H1 (cell line): ENCODE results near the gene WWC1. TPM values are rescaled to one million over a fixed set of nuclear protein-coding genes. Genes with fewer than 3 reads are reported as not detected.

Experiments used
- CTCF ChIA-PET: fragments of 300-600 bp; sonication (Branson Sonifier 250); formaldehyde crosslinking; loops from one replicate; lab custom pipeline; 2021; ENCODE audit not compliant: partially characterized antibody; lab: Charles Lee
- POLR2A ChIA-PET: fragments of 300-600 bp; sonication (Branson Sonifier 250); formaldehyde crosslinking; loops from one replicate; lab custom pipeline; 2021; ENCODE audit warnings: inconsistent platforms; ENCODE audit not compliant: partially characterized antibody; lab: Charles Lee
- DNase-seq, 2 experiments: peaks; one replicate each; pipeline versions ENCODE4 v3.0.0 to v3.0.0-alpha.2; 2010 to 2022; ENCODE audit warnings: low spot score in 2 of 2, low read depth in 1 of 2, mixed read lengths in 1 of 2
- FAIRE-seq: peaks from 2 replicates; lab custom pipeline; 2011; peaks lifted over from hg19 to GRCh38; lab: Jason Lieb, UNC
- H2AFZ ChIP-seq: 2 replicates; pipeline ENCODE4 v1.8.1; 2012; ENCODE audit warnings: low read length, inconsistent platforms
- H2AK5ac ChIP-seq: 2 replicates; pipeline ENCODE4 v1.6.1; 2013; ENCODE audit warnings: low read depth, low read length
- H2BK120ac ChIP-seq: replicated peaks from 2 replicates; pipeline ENCODE3; 2013; ENCODE audit warnings: low read depth, low read length, inconsistent platforms
- H2BK12ac ChIP-seq: 2 replicates; pipeline ENCODE4 v1.6.1; 2013; ENCODE audit warnings: low read depth, low read length
- H2BK15ac ChIP-seq: 2 replicates; pipeline ENCODE4 v1.6.1; 2013; ENCODE audit warnings: low read length
- H2BK20ac ChIP-seq: 2 replicates; pipeline ENCODE4 v1.6.1; 2013; ENCODE audit warnings: low read length
- H2BK5ac ChIP-seq: 2 replicates; pipeline ENCODE4 v1.6.1; 2013; ENCODE audit warnings: low read depth, low read length
- H3K14ac ChIP-seq: 2 replicates; pipeline ENCODE4 v1.6.1; 2013; ENCODE audit warnings: inconsistent platforms; ENCODE audit not compliant: insufficient read length
- H3K18ac ChIP-seq: 2 replicates; pipeline ENCODE4 v1.6.1; 2013; ENCODE audit warnings: low read length; ENCODE audit errors: extremely low read depth
- H3K23ac ChIP-seq: 2 replicates; pipeline ENCODE4 v1.6.1; 2013; ENCODE audit warnings: inconsistent platforms; ENCODE audit not compliant: insufficient read length
- H3K23me2 ChIP-seq: 2 replicates; pipeline ENCODE4 v1.6.1; 2013; ENCODE audit warnings: low read depth, low read length
- H3K27ac ChIP-seq: 2 replicates; pipeline ENCODE4 v1.6.1; 2011; ENCODE audit warnings: low read depth, low read length, inconsistent platforms
- H3K27me3 ChIP-seq, 4 experiments: replicated peaks in 1 of 4; 1 replicate in 1 of 4; 2 replicates in 3 of 4; pipeline versions ENCODE4 v1.6.1 to v1.8.1; 2011 to 2013; ENCODE audit warnings: low read length in 3 of 4, mild to moderate bottlenecking in 3 of 4, inconsistent platforms in 2 of 4, mixed read lengths in 2 of 4, moderate library complexity in 1 of 4; ENCODE audit not compliant: control insufficient read depth in 3 of 4, insufficient read depth in 3 of 4; ENCODE audit errors: extremely low read depth in 1 of 4
- H3K36me3 ChIP-seq, 4 experiments: 2 replicates each; pipeline versions ENCODE4 v1.6.1 to v1.8.1; 2011 to 2013; ENCODE audit warnings: mild to moderate bottlenecking in 4 of 4, low read length in 3 of 4, moderate library complexity in 2 of 4, control low read depth in 1 of 4, inconsistent platforms in 1 of 4; ENCODE audit not compliant: insufficient read depth in 4 of 4, control insufficient read depth in 2 of 4
- H3K4ac ChIP-seq: replicated peaks from 2 replicates; pipeline ENCODE3; 2013; ENCODE audit warnings: low read length, low read depth, mixed read lengths, inconsistent platforms; ENCODE audit not compliant: insufficient read length
- H3K4me1 ChIP-seq, 4 experiments: replicated peaks in 1 of 4; 1 replicate in 1 of 4; 2 replicates in 3 of 4; pipeline versions ENCODE4 v1.6.1 to v1.8.1; 2011 to 2013; ENCODE audit warnings: low read length in 3 of 4, inconsistent platforms in 2 of 4, mixed read lengths in 1 of 4; ENCODE audit not compliant: insufficient read depth in 4 of 4, control insufficient read depth in 3 of 4
- H3K4me2 ChIP-seq, 2 experiments: 2 replicates each; pipeline versions ENCODE4 v1.6.1 to v1.8.1; 2011 to 2013; ENCODE audit warnings: low read depth in 2 of 2, low read length in 2 of 2, control low read depth in 1 of 2, inconsistent platforms in 1 of 2, mild to moderate bottlenecking in 1 of 2; ENCODE audit not compliant: insufficient read depth in 1 of 2
- H3K4me3 ChIP-seq, 4 experiments: fragments of 200-600, 300-600 bp in 1 of 4; sonication (generic), shearing (Covaris generic), sonication (Bioruptor Twin) in 1 of 4; 2 replicates each; pipeline versions ENCODE4 v1.5.1 to v1.8.1; 2011 to 2016; ENCODE audit warnings: low read length in 4 of 4, low read depth in 3 of 4, control low read depth in 2 of 4, inconsistent platforms in 2 of 4, mild to moderate bottlenecking in 2 of 4, mixed read lengths in 1 of 4, moderate library complexity in 1 of 4; ENCODE audit not compliant: insufficient read depth in 2 of 4; ENCODE audit errors: extremely low read depth in 1 of 4
- H3K56ac ChIP-seq: replicated peaks from 2 replicates; pipeline ENCODE3; 2013; ENCODE audit warnings: low read depth, mild to moderate bottlenecking, mixed read lengths, low read length, inconsistent platforms; ENCODE audit not compliant: insufficient read length
- H3K79me1 ChIP-seq: 2 replicates; pipeline ENCODE4 v1.6.1; 2013; ENCODE audit warnings: low read depth, low read length, control low read depth
- H3K79me2 ChIP-seq, 2 experiments: 2 replicates each; pipeline versions ENCODE4 v1.6.1 to v1.8.1; 2012 to 2013; ENCODE audit warnings: low read length in 2 of 2, mild to moderate bottlenecking in 2 of 2, inconsistent platforms in 1 of 2; ENCODE audit not compliant: insufficient read depth in 2 of 2, control insufficient read depth in 1 of 2
- H3K9ac ChIP-seq, 4 experiments: replicated peaks in 1 of 4; 1 replicate in 1 of 4; 2 replicates in 3 of 4; pipeline versions ENCODE4 v1.6.1 to v1.8.1; 2011 to 2013; ENCODE audit warnings: low read depth in 3 of 4, low read length in 3 of 4, control low read depth in 2 of 4, mild to moderate bottlenecking in 2 of 4, moderate library complexity in 2 of 4, inconsistent platforms in 1 of 4; ENCODE audit errors: extremely low read depth in 1 of 4
- H3K9me3 ChIP-seq, 2 experiments: 2 replicates each; pipeline versions ENCODE4 v1.6.1 to v1.8.1; 2012 to 2013; ENCODE audit warnings: mild to moderate bottlenecking in 2 of 2, moderate library complexity in 2 of 2, control low read depth in 1 of 2, inconsistent platforms in 1 of 2, low read depth in 1 of 2, low read length in 1 of 2, mixed read lengths in 1 of 2; ENCODE audit not compliant: insufficient read depth in 2 of 2
- H4K20me1 ChIP-seq, 2 experiments: replicated peaks in 1 of 2; 2 replicates each; pipeline versions ENCODE3 to v1.8.1; 2011 to 2013; ENCODE audit warnings: inconsistent platforms in 2 of 2, low read length in 2 of 2, mild to moderate bottlenecking in 1 of 2; ENCODE audit not compliant: insufficient read depth in 2 of 2, control insufficient read depth in 1 of 2
- H4K5ac ChIP-seq: 2 replicates; pipeline ENCODE4 v1.6.1; 2013; ENCODE audit warnings: low read length, low read depth, mixed read lengths, inconsistent platforms; ENCODE audit not compliant: insufficient read length
- H4K8ac ChIP-seq: 2 replicates; pipeline ENCODE4 v1.8.0; 2013; ENCODE audit warnings: mild to moderate bottlenecking, moderate library complexity, low read length, inconsistent platforms; ENCODE audit not compliant: insufficient read depth; ENCODE audit errors: extremely low read depth
- H4K91ac ChIP-seq: replicated peaks from 2 replicates; pipeline ENCODE3; 2013; ENCODE audit warnings: low read length, mixed read lengths, inconsistent platforms; ENCODE audit not compliant: insufficient read length
- CEBPB ChIP-seq: IDR thresholded peaks from 2 replicates; pipeline ENCODE4 v1.6.1; 2012; ENCODE audit warnings: low read depth, low read length
- TBP ChIP-seq: IDR thresholded peaks from 2 replicates; pipeline ENCODE4 v1.6.1; 2011; ENCODE audit warnings: low read depth, low read length, improper control_type of control experiment
- WGBS, 2 experiments: shearing (Covaris generic) in 1 of 2; methylation state at CpG; one replicate each; pipeline versions ENCODE4 v1.1.6 to v1.1.7; 2013 to 2015; ENCODE audit warnings: low lambda C conversion rate in 2 of 2, mixed read lengths in 2 of 2, inconsistent platforms in 1 of 2, low coverage in 1 of 2, missing lambda C conversion rate in 1 of 2; ENCODE audit not compliant: insufficient replicate concordance in 2 of 2, insufficient coverage in 1 of 2, insufficient read length in 1 of 2; ENCODE audit errors: extremely low coverage in 1 of 2, missing lambda C conversion rate in 1 of 2; 5-methylcytosine and 5-hydroxymethylcytosine counted together
- polyA plus RNA-seq, 7 experiments: library from polyadenylated mRNA; depleted of rRNA in 3 of 7; stranded (reverse) in 5 of 7; unstranded in 2 of 7; fragments of >200 nt in 5 of 7; fragments of 200-250 nt in 2 of 7; gene quantifications; 1 replicate in 5 of 7; 2 replicates in 1 of 7; 4 replicates in 1 of 7; pipeline versions ENCODE4 v1.2.1 to v1.2.3, GENCODE V29; 2011 to 2013; ENCODE audit warnings: missing spikeins in 2 of 7, mixed read lengths in 2 of 7
- total RNA-seq: library from RNA; stranded (reverse); fragmentation: NEBNext Ultra II Directional; extraction: Animal tissue kit (Norgen Biotek cat#: 25700); gene quantifications from 2 replicates; pipeline ENCODE4 v1.2.1, GENCODE V29; 2021

The WWC1 gene
- total and polyA plus RNA-seq, 2 of the 8 experiments (the other 6 are each of a cell fraction or from before 2014, with no cell fraction given), result 16.4 to 41.1 TPM

DNA sequence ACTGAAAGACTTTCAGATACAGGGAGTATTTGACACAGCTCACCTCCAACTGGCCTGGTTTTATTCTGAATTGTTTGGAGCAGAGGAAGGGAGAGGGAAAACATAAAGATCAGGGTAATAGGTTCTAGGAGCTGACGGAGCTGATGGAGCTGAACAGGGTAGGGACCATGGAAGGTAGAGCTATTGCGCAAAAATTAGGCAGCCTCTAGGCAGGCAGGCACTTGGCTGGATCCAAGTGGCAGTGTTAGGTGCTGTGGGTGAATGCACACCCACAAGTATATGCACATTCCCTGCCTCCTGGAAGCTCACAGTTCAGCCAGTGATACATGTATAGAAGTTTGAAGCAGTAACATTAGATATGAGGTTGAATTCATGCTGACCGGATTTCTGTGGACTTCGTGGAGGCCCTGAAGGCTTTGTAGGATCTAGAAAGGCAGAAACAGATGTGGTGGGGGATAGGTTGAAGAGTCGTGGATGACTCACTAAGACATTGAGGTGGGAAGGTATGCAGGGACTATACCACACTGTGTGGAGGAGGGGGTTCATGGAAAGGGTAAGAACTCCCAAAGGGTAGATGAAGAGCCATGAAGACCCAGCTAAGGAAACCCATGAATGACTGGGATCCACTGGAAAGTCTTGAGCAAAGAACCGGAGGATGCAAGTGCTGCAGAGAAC is 50.8 kb downstream of the WWC1 start:
- Histone ChIP-seq H3K9ac (no peak overlapping the region; a peak in 1 of 7 replicates), H3K36me3 (no peaks in the 10 kb centered on the region), H4K91ac (no peak overlapping the region), H3K14ac (no peak overlapping the region), H2BK15ac (no peak overlapping the region), H2AFZ (no peak overlapping the region), H3K4me2 (no peak overlapping the region), H2AK5ac (peak overlapping the region; percentile 61; the same call in 1 of the 2 replicates), H3K23me2 (no peaks in the 10 kb centered on the region; the same call in 1 of the 2 replicates), H3K18ac (no peak overlapping the region), H2BK120ac (no peak overlapping the region), H4K20me1 (peaks cover 6 to 7% of the 10 kb centered on the region in 2 experiments), H3K9me3 (no peaks in the 10 kb centered on the region), H2BK5ac (no peak overlapping the region), H3K4ac (no peak overlapping the region), H3K23ac (no peak overlapping the region), H4K8ac (no peak overlapping the region), H2BK20ac (no peak overlapping the region), H3K79me1 (peaks cover 10% of the 10 kb centered on the region), H3K27ac (no peak overlapping the region), H2BK12ac (peak overlapping the region; percentile 31; the same call in 1 of the 2 replicates), H3K79me2 (peaks cover 0 to 53% of the 10 kb centered on the region in 2 experiments; a peak in 3 of 4 replicates), H3K56ac (no peak overlapping the region), H3K4me1 (peaks cover 9 to 34% (median 20%) of the 10 kb centered on the region in 4 experiments), H4K5ac (no peak overlapping the region), H3K27me3 (no peaks in the 10 kb centered on the region), H3K4me3 (no peak overlapping the region)
- ChIA-PET POLR2A (interaction anchor here (0.6 to 1.3 kb wide), 4 partner anchors 14 to 56 kb away, joined by 3 to 6 read pairs (median 5); no protein-coding TSS in a partner anchor), CTCF (interaction anchor here (0.6 to 3.4 kb wide), 15 partner anchors 13 to 295 kb away, joined by 3 to 18 read pairs (median 4); no protein-coding TSS in a partner anchor)
- peak; percentile 44; the same call in 1 of the 2 replicates for TF ChIP-seq CEBPB
- no peak for TF ChIP-seq TBP
- WGBS, 2 experiments, result 84% methylated on average over 6 of the region's 6 CpGs; no CpG with 5 or more reads in 1 of the 2 experiments
- no peak for FAIRE-seq
- DNase-seq, result no peak
